Measurements from ENCODE around the gene KIF18B. TPM values are rescaled to one million over a fixed set of nuclear protein-coding genes. Genes with fewer than 3 reads are reported as not detected.

KIF18B gene
- total RNA-seq, 6 experiments from 2014 or later, result 0.20 to 0.99 (median 0.35) TPM

DNA sequence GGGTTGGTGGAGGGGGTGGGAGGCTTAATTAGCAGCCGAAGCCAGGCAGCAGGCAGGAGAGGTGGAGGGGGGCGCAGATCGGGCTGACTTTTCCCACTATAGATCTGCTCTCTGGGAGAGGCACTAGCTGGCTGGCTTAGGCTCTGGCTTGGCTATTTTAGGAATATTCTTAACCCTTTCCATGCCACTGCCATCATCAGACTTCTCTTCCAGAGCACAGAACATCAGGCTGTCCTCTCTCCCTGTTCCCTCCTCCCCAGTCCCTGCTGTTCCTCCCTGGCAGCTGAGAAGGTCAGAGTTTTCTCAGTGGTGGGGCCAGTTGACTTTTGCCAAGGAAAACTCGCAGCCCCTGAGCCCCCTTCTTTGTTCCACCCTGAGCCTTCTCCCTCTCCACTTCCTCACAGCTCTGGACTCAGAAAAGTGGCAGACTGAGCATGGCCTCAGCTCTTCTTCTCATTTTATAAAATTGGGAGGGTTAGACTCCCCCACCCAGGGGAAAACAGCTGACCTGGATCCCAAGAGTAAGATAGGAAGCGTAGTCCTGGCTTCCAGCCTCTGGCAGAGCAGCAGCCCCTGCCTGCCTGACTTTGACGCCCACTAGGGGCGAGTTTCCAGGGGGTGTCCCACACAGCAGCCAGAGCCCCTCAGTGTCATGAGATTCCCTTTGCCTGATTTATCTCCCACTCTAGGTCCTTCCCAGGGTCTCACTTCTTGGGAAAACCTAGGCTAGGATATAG lies 30.4 kb upstream of the KIF18B start:
- Histone ChIP-seq H3K36me3 (no peaks in the 10 kb centered on the region), H3K9me3 (no peaks in the 10 kb centered on the region), H3K4me1 (peaks cover 1 to 13% (median 7%) of the 10 kb centered on the region in 4 donors), H3K27me3 (no peaks in the 10 kb centered on the region), H3K4me3 (no peak overlapping the region), H3K27ac (no peak overlapping the region)
- TF ChIP-seq CTCF (IDR thresholded peaks at IDR 0.05) (no peak), POLR2A (IDR thresholded peaks at IDR 0.05) (no peak)
- intact Hi-C loops (cut with DNase I), result no loop called here
- DNase-seq (no peak), ATAC-seq (no peak)
- WGBS (ENCODE audit: insufficient coverage, low coverage, low lambda C conversion rate, missing lambda C conversion rate), result 50% methylated on average over 2 of the region's 7 CpGs

DNA sequence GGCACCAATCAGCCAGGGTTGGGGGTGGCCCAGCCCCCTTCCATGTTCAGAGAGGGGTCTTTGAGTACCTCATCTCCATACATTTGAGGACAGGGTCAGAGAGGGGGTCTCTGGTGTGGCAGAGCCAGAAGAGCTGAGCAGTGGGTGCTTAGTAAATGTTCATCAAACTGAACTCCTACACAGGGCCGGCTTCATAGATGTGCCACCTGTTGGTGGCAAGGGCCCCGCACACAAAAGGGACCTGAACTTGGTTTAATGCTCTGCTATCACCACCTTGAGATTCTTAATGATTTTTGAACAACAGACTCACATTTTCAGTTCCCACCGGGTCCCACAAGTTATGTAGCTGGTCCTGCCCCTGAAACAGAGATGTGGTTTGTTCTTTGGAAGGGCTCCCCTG lies 29.5 kb upstream of the KIF18B start:
- WGBS (ENCODE audit: insufficient coverage, low coverage, low lambda C conversion rate, missing lambda C conversion rate), result 57% methylated on average over 1 of the region's 3 CpGs
- Histone ChIP-seq H3K4me1 (peaks cover 1 to 13% (median 7%) of the 10 kb centered on the region in 4 donors), H3K27me3 (no peaks in the 10 kb centered on the region)

GRCh38 chr17:44976206-44976605 lies 28.6 kb upstream of the KIF18B start:
- Histone ChIP-seq H3K4me1 (peaks cover 1 to 9% (median 6%) of the 10 kb centered on the region in 4 donors), H3K9me3 (no peaks in the 10 kb centered on the region), H3K27ac (no peak overlapping the region), H3K36me3 (no peaks in the 10 kb centered on the region), H3K27me3 (no peaks in the 10 kb centered on the region), H3K4me3 (no peak overlapping the region)
- TF ChIP-seq CTCF (IDR thresholded peaks at IDR 0.05) (no peak), POLR2A (IDR thresholded peaks at IDR 0.05) (no peak)
- DNase-seq (no peak), ATAC-seq (no peak)
- WGBS (ENCODE audit: insufficient coverage, low coverage, low lambda C conversion rate, missing lambda C conversion rate), result 86% methylated on average over 1 of the region's 13 CpGs
- intact Hi-C loops (cut with DNase I), result no loop called here

More for the DNA sequence above, 29.5 kb upstream of the KIF18B start:
- no peaks in the 10 kb centered on the region for H3K9me3 ChIP-seq
- H3K36me3 ChIP-seq, result no peaks in the 10 kb centered on the region
- TF ChIP-seq CTCF (IDR thresholded peaks at IDR 0.05) (no peak), POLR2A (IDR thresholded peaks at IDR 0.05) (no peak)
- H3K4me3 ChIP-seq, result no peak overlapping the region
- DNase-seq (no peak), ATAC-seq (no peak)
- no peak overlapping the region for H3K27ac ChIP-seq
- intact Hi-C loops (cut with DNase I), result no loop called here

GRCh38 chr17:44972953-44973352 lies 25.4 kb upstream of the KIF18B start:
- TF ChIP-seq POLR2A (IDR thresholded peaks at IDR 0.05), result no peak
- no peak for TF ChIP-seq CTCF (IDR thresholded peaks at IDR 0.05)
- ATAC-seq (no peak), DNase-seq (no peak)
- Histone ChIP-seq H3K4me3 (no peak overlapping the region), H3K9me3 (no peaks in the 10 kb centered on the region), H3K27me3 (peaks cover 0 to 5% of the 10 kb centered on the region in 2 donors), H3K4me1 (peaks cover 0 to 6% (median 0%) of the 10 kb centered on the region in 4 donors), H3K27ac (no peak overlapping the region), H3K36me3 (no peaks in the 10 kb centered on the region)
- intact Hi-C loops (cut with DNase I), result no loop called here
- WGBS (ENCODE audit: insufficient coverage, low coverage, low lambda C conversion rate, missing lambda C conversion rate), result 62% methylated on average over 5 of the region's 6 CpGs

Data from right lobe of liver (tissue), 6 donors.